GM21576 (cell line): Measurements from ENCODE around the gene CIROP.

Source experiments
- ATAC-seq: cut with Tn5 transposase; IDR thresholded peaks from one replicate; pipeline ENCODE4 v1.9.1; 2021; ENCODE audit warnings: mild to moderate bottlenecking, moderate library complexity; ENCODE audit not compliant: unreplicated experiment

Gene CIROP

DNA sequence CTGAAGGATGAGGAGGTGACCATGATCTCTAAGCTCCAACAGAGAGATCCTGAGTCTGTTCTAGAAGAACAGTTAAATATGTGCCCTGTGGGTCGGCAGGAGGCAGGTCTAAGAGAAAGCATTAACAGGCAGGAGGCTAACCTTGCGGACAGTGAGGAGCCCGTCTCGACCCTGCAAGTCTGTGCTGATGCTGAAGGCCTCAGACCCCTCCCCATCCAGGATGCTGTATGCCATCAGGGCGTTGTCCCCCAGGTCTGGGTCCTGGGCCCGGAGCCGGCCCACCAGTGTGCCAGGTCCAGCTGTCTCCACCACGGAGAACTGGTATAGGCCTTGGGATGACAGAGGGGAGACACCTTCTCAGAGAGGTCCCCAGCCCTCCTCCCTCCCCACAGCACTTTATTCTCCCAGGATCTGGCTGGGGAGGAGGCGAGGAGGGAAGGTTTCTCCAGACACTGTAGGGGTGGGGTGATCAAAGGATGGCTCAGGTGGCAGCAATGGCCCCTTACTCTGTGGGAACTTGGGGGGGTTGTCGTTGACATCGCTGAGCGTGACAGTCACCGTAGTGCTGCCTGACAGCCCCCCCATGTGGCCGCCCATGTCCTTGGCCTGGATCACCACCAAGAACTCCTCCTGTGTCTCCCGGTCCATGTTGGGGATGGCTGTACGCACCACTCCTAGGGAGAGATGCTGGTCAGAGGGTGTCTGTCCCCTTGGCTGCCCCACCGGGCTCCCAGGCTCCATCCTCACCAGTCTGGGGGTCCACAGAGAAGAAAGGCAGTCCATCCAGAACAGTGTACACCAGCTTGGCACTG, 50.6 kb downstream of the CIROP start:
- no peak for ATAC-seq

DNA sequence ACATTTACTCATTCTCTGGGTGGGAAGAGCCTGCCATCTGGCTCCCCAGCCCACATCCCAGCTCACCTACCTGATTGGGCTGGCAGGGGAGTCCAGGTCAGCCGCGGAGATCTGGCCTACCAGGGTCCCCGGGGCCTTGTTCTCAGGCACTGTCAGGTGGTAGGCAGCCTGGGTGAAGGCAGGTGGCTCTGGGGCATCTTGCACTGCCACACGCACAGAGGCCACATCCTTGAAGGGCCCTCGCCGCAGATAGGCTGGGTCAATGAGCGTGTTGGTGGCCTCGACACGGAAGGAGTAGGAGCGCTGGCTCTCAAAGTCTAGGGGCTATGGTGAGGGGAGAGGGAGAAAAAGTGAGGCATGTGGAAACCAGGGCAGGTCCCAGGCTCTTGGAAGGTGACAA, 51.4 kb downstream of the CIROP start:
- no peak for ATAC-seq

DNA sequence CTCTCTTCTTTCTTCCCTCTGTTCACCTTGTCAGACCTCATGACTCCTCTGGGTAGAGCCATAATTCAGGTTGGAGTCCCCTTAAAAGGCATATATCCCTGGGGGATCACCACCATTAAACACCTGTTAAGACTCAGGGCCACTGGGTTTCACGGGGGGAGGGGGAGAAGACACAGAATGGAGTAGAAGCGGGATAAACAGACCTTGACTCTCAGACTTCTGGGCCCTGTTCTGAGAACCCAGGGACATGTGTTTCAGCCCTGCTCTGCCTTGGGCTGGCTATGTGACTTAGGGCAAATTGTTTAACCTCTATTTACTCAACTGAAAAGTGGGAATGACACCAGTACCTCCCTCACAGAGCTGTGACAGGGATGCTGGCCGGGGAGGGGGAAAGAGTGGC, 52.1 kb downstream of the CIROP start:
- ATAC-seq = no peak

DNA sequence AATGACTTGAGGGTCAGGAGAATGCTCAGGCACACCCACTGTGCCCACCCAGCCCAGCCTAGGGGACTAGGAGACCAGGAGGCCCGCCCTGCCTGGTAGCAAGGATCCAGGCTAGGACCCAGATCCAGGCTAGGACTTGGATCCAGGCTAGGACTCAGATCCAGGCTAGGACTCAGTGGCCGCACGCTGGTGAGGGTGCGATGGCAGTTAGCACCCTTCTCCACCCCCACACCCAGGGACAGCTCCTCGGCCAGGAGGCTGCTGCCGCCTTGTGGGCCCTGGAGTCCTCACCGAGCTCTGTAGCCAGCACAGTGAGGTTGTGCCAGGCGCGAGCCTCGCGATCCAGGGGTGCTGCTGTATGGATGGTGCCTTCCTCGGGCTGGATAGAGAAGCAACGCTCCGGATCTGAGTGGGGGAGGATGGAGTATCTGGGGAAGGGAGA, 52.6 kb downstream of the CIROP start:
- ATAC-seq = no peak

DNA sequence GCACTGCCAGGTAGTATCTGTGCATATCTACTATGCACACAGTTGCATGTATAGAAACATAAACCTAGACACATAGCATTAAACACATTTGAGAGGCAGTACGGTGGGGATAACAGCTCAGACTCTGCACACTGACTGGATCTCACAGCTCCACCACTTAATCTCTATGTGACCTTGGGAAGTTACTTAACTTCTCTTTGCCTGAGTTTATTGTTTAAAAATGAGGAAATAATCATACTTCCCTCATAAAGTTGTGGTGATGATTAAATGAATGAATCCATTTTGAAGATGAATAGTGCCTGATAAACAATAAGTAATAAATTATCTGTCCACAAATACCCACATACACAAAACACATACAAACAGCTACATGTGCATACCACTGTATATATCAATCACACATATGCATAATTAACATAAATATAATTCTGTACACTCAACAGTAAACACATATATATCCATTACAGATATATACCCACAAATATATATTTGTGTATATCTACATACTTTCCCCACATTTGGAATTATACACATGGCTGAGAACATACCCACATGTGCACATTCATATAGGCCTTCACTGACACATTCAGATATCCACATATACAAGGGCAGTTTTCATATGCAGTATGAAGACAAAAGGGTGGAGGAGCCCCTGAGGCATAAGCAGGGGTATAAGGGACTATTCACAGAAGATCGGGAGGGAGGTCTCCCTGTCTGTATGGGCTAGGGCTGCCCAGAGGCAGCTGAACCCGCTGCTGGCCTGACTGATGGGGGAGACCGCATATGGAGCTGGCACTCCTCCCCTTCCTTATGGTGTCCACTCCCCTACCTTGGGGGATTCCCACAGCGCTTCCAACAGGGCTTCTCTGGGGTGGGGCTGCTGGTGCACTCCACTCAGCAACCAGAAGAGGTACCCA, 53.4 kb downstream of the CIROP start:
- no peak for ATAC-seq
